Measurements from ENCODE around the gene ETV3. TPM values are rescaled to one million over a fixed set of nuclear protein-coding genes. Genes with fewer than 3 reads are reported as not detected.

The ETV3 gene
- total and polyA plus RNA-seq, 2 of the 13 experiments (the other 11 are each of a cell fraction or from before 2014, with no cell fraction given): 4.2 to 5.8 TPM

DNA sequence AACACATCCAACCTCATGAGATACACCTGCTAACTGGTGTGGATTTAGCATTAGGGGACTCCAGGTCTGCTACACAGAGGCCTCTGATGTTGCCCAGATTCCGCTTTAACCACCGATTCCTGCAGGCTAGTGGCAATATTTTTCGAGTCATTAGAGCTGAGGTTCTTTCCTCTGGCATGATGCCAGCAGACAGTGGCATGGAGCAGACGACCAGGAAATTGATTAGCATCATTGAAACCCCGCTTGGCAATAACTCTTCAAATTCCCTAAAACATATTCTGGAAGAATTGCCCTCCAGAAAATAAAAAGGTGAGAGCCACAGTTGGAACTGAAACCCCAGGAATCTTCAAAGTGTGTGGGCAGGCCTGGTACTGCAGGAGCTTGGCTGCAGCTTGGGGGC is 28.4 kb upstream of the ETV3 start:
- POLR2A ChIA-PET: no interaction called here
- in situ Hi-C loops (cut with HindIII; ENCODE audit: extremely low pct_ligation_motif_present, low pct_unique_long_range_greater_than_20kb): no loop called here

More for the DNA sequence above, 28.4 kb upstream of the ETV3 start:
- CTCF ChIA-PET (ENCODE audit: low intra/inter-chr PET ratio, low total read pairs): no interaction called here
- TF ChIP-seq CREM (IDR thresholded peaks at IDR 0.05) (no peak), CREM (CRISPR knock-in tag; IDR thresholded peaks at IDR 0.05) (no peak), POLR2AphosphoS2 (IDR thresholded peaks at IDR 0.05; ENCODE audit: low read depth, low read length) (no peak), ZNF253 (CRISPR knock-in tag; IDR thresholded peaks at IDR 0.05; ENCODE audit: borderline replicate concordance) (no peak), SRSF9 (IDR thresholded peaks at IDR 0.05; ENCODE audit: borderline replicate concordance, insufficient read depth, low read depth, low read length, poor library complexity, severe bottlenecking) (no peak), ZNF709 (CRISPR knock-in tag; IDR thresholded peaks at IDR 0.05) (no peak), ZKSCAN8 (CRISPR knock-in tag; IDR thresholded peaks at IDR 0.05; ENCODE audit: borderline replicate concordance) (no peak), TAF1 (CRISPR knock-in tag; IDR thresholded peaks at IDR 0.05) (no peak)
- TF ChIP-seq, protein P1, sequence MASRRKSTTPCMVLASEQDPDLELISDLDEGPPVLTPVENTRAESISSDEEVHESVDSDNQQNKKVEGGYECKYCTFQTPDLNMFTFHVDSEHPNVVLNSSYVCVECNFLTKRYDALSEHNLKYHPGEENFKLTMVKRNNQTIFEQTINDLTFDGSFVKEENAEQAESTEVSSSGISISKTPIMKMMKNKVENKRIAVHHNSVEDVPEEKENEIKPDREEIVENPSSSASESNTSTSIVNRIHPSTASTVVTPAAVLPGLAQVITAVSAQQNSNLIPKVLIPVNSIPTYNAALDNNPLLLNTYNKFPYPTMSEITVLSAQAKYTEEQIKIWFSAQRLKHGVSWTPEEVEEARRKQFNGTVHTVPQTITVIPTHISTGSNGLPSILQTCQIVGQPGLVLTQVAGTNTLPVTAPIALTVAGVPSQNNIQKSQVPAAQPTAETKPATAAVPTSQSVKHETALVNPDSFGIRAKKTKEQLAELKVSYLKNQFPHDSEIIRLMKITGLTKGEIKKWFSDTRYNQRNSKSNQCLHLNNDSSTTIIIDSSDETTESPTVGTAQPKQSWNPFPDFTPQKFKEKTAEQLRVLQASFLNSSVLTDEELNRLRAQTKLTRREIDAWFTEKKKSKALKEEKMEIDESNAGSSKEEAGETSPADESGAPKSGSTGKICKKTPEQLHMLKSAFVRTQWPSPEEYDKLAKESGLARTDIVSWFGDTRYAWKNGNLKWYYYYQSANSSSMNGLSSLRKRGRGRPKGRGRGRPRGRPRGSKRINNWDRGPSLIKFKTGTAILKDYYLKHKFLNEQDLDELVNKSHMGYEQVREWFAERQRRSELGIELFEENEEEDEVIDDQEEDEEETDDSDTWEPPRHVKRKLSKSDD (CRISPR knock-in tag; IDR thresholded peaks at IDR 0.05; ENCODE audit: low read depth): no peak
- TF ChIP-seq, protein P2, sequence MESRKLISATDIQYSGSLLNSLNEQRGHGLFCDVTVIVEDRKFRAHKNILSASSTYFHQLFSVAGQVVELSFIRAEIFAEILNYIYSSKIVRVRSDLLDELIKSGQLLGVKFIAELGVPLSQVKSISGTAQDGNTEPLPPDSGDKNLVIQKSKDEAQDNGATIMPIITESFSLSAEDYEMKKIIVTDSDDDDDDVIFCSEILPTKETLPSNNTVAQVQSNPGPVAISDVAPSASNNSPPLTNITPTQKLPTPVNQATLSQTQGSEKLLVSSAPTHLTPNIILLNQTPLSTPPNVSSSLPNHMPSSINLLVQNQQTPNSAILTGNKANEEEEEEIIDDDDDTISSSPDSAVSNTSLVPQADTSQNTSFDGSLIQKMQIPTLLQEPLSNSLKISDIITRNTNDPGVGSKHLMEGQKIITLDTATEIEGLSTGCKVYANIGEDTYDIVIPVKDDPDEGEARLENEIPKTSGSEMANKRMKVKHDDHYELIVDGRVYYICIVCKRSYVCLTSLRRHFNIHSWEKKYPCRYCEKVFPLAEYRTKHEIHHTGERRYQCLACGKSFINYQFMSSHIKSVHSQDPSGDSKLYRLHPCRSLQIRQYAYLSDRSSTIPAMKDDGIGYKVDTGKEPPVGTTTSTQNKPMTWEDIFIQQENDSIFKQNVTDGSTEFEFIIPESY (CRISPR knock-in tag; IDR thresholded peaks at IDR 0.05): no peak
- Histone ChIP-seq H2AFZ (ENCODE audit: low read length) (no peak overlapping the region), H3K36me3 (replicated peaks in 1 of 2; ENCODE audit: control insufficient read depth in 1 of 2, insufficient read depth in 2 of 2, low read length in 2 of 2) (no peaks in the 10 kb centered on the region), H3K4me3 (replicated peaks in 1 of 3; ENCODE audit: insufficient read depth in 1 of 3, low read depth in 2 of 3, low read length in 3 of 3) (no peak overlapping the region), H4K20me1 (ENCODE audit: insufficient read depth, low read length) (no peaks in the 10 kb centered on the region), H3K4me2 (ENCODE audit: low read depth, low read length) (no peak overlapping the region), H3K9ac (ENCODE audit: insufficient read depth, low read depth, low read length) (no peak overlapping the region), H3K9me3 (ENCODE audit: low read length) (no peaks in the 10 kb centered on the region), H3K79me2 (ENCODE audit: insufficient read depth, low read length) (no peaks in the 10 kb centered on the region), H3K27ac (ENCODE audit: extremely low read length, insufficient read depth, low read length) (no peak overlapping the region), H3K4me1 (ENCODE audit: insufficient read depth, low read length) (no peaks in the 10 kb centered on the region), H3K27me3 (ENCODE audit: control insufficient read depth in 1 of 2, insufficient read depth in 2 of 2, low read length in 2 of 2) (peaks cover 3 to 28% of the 10 kb centered on the region in 2 experiments; a peak in 3 of 5 replicates)
- ATAC-seq (no peak), FAIRE-seq (no peak), DNase-seq (ENCODE audit: low spot score) (no peak)
- intact Hi-C loops (cut with micrococcal nuclease; ENCODE audit: unreplicated experiment): no loop called here
- WGBS (ENCODE audit: low lambda C conversion rate): 11% methylated on average over 5 of the region's 5 CpGs
- no TSS peak for BruUV-seq (replicated peaks)
